SK-N-SH treated with all-trans-retinoic acid at 6 μM for 48 hours (cell line): ENCODE data around the gene DR1.

Experiments used
- ATAC-seq: fragments of 200-7000 bp; cut with Tn5 transposase; 3 replicates; pipeline ENCODE4 v1.9.1; 2020; ENCODE audit warnings: mild to moderate bottlenecking, moderate library complexity
- ARNTL ChIP-seq: fragments of 450-650 bp; formaldehyde crosslinking; IDR thresholded peaks from 2 replicates; pipeline ENCODE4 v1.5.0; 2020; ENCODE audit warnings: low read depth, mild to moderate bottlenecking, moderate library complexity, borderline replicate concordance
- BACH2 ChIP-seq: fragments of 250-450 bp; sonication (Bioruptor Pico); IDR thresholded peaks from 2 replicates; pipeline ENCODE4 v1.9.0; 2021; ENCODE audit warnings: mild to moderate bottlenecking, borderline replicate concordance
- CSDC2 ChIP-seq: fragments of 250-450 bp; sonication (Bioruptor Pico); IDR thresholded peaks from 2 replicates; pipeline ENCODE4 v1.5.0; 2020; ENCODE audit warnings: mild to moderate bottlenecking, moderate library complexity
- CSRNP3 ChIP-seq: fragments of 250-450 bp; sonication (Bioruptor Pico); IDR thresholded peaks from 2 replicates; pipeline ENCODE4 v1.5.1; 2021; ENCODE audit warnings: mild to moderate bottlenecking, moderate library complexity
- ESRRG ChIP-seq: fragments of 250-450 bp; sonication (Bioruptor Pico); IDR thresholded peaks from 2 replicates; pipeline ENCODE4 v1.6.1; 2021; ENCODE audit warnings: mild to moderate bottlenecking
- GLIS3 ChIP-seq: fragments of 250-450 bp; sonication (Bioruptor Pico); IDR thresholded peaks from 2 replicates; pipeline ENCODE4 v1.5.0; 2020; ENCODE audit warnings: mild to moderate bottlenecking, moderate library complexity
- OSR1 ChIP-seq: fragments of 250-450 bp; sonication (Bioruptor Pico); IDR thresholded peaks from 2 replicates; pipeline ENCODE4 v1.8.0; 2022; ENCODE audit warnings: moderate library complexity, mild to moderate bottlenecking, inconsistent platforms
- POU6F1 ChIP-seq: fragments of 250-450 bp; sonication (Bioruptor Pico); IDR thresholded peaks from 2 replicates; pipeline ENCODE4 v1.8.0; 2021; ENCODE audit warnings: low read depth, mild to moderate bottlenecking, moderate library complexity, borderline replicate concordance
- PPARA ChIP-seq: fragments of 250-450 bp; sonication (Bioruptor Pico); IDR thresholded peaks from 2 replicates; pipeline ENCODE4 v1.5.0; 2020; ENCODE audit warnings: mild to moderate bottlenecking, borderline replicate concordance
- SNAI2 ChIP-seq: fragments of 250-450 bp; sonication (Bioruptor Pico); IDR thresholded peaks from 2 replicates; pipeline ENCODE4 v1.5.0; 2020; ENCODE audit warnings: mild to moderate bottlenecking, moderate library complexity
- TCF4 ChIP-seq: fragments of 250-450 bp; sonication (Bioruptor Pico); IDR thresholded peaks from 2 replicates; pipeline ENCODE4 v1.8.0; 2021; ENCODE audit warnings: mild to moderate bottlenecking, moderate library complexity, borderline replicate concordance
- TOX ChIP-seq: fragments of 250-450 bp; sonication (Bioruptor Pico); IDR thresholded peaks from 2 replicates; pipeline ENCODE4 v1.8.0; 2021; ENCODE audit warnings: mild to moderate bottlenecking, moderate library complexity, borderline replicate concordance
- ZC3H10 ChIP-seq: fragments of 250-450 bp; sonication (Bioruptor Pico); IDR thresholded peaks from 2 replicates; pipeline ENCODE4 v1.5.1; 2021; ENCODE audit warnings: mild to moderate bottlenecking, moderate library complexity
- ZFP3 ChIP-seq: fragments of 250-450 bp; sonication (Bioruptor Pico); IDR thresholded peaks from 2 replicates; pipeline ENCODE4 v1.5.0; 2020; ENCODE audit warnings: mild to moderate bottlenecking, moderate library complexity
- ZFP30 ChIP-seq: fragments of 450-650 bp; formaldehyde crosslinking; IDR thresholded peaks from 2 replicates; pipeline ENCODE4 v1.5.0; 2022; ENCODE audit warnings: mild to moderate bottlenecking, moderate library complexity
- ZNF565 ChIP-seq: fragments of 450-650 bp; formaldehyde crosslinking; conservative IDR thresholded peaks from 2 replicates; pipeline ENCODE4 v1.5.0; 2020; ENCODE audit warnings: low read depth, mild to moderate bottlenecking, moderate library complexity
- ZNF70 ChIP-seq: fragments of 450-650 bp; formaldehyde crosslinking; IDR thresholded peaks from 2 replicates; pipeline ENCODE4 v1.5.0; 2020; ENCODE audit warnings: mild to moderate bottlenecking, moderate library complexity
- ZNF8 ChIP-seq: fragments of 450-650 bp; formaldehyde crosslinking; IDR thresholded peaks from 2 replicates; pipeline ENCODE4 v1.5.0; 2020; ENCODE audit warnings: mild to moderate bottlenecking, moderate library complexity
- TF ChIP-seq, protein P1 (sequence below): fragments of 250-450 bp; sonication (Bioruptor Pico); IDR thresholded peaks from 2 replicates; pipeline ENCODE4 v1.5.1; 2020; ENCODE audit warnings: low read depth, mild to moderate bottlenecking, moderate library complexity
- TF ChIP-seq, protein P2 (sequence below): fragments of 250-450 bp; sonication (Bioruptor Pico); IDR thresholded peaks from 2 replicates; pipeline ENCODE4 v1.5.0; 2020; ENCODE audit warnings: mild to moderate bottlenecking, moderate library complexity

The DR1 gene

DNA sequence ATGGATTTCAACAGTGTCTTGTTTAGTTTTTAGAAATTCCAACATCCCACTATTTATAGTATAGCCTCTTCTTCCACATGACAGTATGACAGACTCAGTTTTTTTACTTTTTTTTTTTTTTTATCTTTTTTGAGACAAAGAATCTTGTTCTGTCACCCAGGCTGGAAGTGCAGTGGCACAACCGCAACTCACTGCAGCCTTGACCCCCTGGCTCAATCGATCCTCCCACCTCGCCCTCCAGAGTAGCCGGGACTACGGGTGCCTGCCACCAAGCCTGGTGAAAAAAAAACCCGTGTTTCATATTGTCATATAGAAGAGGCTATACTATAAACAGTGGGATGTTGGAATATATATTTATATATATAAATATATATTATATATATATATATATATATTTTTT lies 1.2 kb upstream of the DR1 start (continued):
- TF ChIP-seq, protein P1, sequence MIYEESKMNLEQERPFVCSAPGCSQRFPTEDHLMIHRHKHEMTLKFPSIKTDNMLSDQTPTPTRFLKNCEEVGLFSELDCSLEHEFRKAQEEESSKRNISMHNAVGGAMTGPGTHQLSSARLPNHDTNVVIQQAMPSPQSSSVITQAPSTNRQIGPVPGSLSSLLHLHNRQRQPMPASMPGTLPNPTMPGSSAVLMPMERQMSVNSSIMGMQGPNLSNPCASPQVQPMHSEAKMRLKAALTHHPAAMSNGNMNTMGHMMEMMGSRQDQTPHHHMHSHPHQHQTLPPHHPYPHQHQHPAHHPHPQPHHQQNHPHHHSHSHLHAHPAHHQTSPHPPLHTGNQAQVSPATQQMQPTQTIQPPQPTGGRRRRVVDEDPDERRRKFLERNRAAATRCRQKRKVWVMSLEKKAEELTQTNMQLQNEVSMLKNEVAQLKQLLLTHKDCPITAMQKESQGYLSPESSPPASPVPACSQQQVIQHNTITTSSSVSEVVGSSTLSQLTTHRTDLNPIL (CRISPR knock-in tag): no peak
- TF ChIP-seq TCF4 (CRISPR knock-in tag): no peak

- peak; percentile 29 for ATAC-seq
- TF ChIP-seq BACH2 (CRISPR knock-in tag): no peak
- TF ChIP-seq PPARA (CRISPR knock-in tag): no peak
- no peak for TF ChIP-seq POU6F1 (CRISPR knock-in tag)
- no peak for TF ChIP-seq CSDC2 (CRISPR knock-in tag)
- TF ChIP-seq, protein P1 (CRISPR knock-in tag): no peak
- no peak for TF ChIP-seq ZC3H10 (CRISPR knock-in tag)
- TF ChIP-seq ZNF70: no peak
- TF ChIP-seq ZNF565 (CRISPR knock-in tag): no peak
- TF ChIP-seq ARNTL: no peak
- TF ChIP-seq ZFP3 (CRISPR knock-in tag): no peak
- no peak for TF ChIP-seq OSR1 (CRISPR knock-in tag)
- TF ChIP-seq ZFP30: no peak
- no peak for TF ChIP-seq TCF4 (CRISPR knock-in tag)
- TF ChIP-seq TOX (CRISPR knock-in tag): no peak
- no peak for TF ChIP-seq ZNF8
- no peak for TF ChIP-seq GLIS3
- TF ChIP-seq, protein P2, sequence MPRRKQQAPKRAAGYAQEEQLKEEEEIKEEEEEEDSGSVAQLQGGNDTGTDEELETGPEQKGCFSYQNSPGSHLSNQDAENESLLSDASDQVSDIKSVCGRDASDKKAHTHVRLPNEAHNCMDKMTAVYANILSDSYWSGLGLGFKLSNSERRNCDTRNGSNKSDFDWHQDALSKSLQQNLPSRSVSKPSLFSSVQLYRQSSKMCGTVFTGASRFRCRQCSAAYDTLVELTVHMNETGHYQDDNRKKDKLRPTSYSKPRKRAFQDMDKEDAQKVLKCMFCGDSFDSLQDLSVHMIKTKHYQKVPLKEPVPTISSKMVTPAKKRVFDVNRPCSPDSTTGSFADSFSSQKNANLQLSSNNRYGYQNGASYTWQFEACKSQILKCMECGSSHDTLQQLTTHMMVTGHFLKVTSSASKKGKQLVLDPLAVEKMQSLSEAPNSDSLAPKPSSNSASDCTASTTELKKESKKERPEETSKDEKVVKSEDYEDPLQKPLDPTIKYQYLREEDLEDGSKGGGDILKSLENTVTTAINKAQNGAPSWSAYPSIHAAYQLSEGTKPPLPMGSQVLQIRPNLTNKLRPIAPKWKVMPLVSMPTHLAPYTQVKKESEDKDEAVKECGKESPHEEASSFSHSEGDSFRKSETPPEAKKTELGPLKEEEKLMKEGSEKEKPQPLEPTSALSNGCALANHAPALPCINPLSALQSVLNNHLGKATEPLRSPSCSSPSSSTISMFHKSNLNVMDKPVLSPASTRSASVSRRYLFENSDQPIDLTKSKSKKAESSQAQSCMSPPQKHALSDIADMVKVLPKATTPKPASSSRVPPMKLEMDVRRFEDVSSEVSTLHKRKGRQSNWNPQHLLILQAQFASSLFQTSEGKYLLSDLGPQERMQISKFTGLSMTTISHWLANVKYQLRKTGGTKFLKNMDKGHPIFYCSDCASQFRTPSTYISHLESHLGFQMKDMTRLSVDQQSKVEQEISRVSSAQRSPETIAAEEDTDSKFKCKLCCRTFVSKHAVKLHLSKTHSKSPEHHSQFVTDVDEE (CRISPR knock-in tag): no peak
- no peak for TF ChIP-seq SNAI2 (CRISPR knock-in tag)
- TF ChIP-seq CSRNP3 (CRISPR knock-in tag): no peak
- TF ChIP-seq ESRRG: no peak
- TF ChIP-seq, all 23 proteins: peak for 0
Observed at GRCh38 chr1:93344886-93345632, 648 bp upstream of the DR1 start.

DNA sequence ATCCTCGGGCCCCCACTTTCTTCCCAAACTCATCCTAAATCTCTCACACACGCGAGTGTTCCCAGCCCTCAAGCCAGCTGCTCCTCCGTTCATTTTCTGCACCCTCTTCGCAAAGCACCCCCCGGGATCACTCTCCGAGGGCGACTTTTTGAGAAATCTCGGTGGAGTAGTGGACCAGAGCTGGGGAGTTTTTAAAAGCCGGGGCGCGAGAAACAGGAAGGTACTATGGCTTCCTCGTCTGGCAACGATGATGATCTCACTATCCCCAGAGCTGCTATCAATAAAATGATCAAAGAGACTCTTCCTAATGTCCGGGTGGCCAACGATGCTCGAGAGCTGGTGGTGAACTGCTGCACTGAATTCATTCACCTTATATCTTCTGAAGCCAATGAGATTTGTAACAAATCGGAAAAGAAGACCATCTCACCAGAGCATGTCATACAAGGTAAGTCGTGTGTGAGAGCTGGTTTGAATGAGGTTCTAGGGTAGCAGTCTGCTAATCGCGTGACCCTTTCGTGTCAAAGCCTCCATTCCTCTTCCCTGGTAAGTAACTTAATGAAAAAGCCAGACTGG lies 800 bp downstream of the DR1 start:
- peak; percentile 43 for ATAC-seq
- TF ChIP-seq ZC3H10 (CRISPR knock-in tag) (no peak), ZNF70 (no peak), ZFP3 (CRISPR knock-in tag) (no peak), TOX (CRISPR knock-in tag) (no peak), CSDC2 (CRISPR knock-in tag) (no peak), ESRRG (no peak), ZNF8 (no peak), ARNTL (no peak), POU6F1 (CRISPR knock-in tag) (no peak)
